ENCODE measurements around the gene ELMO1. TPM values are rescaled to one million over a fixed set of nuclear protein-coding genes. Genes with fewer than 3 reads are reported as not detected.

Gene ELMO1
- total and polyA plus RNA-seq, 2 of the 13 experiments (the other 11 are each of a cell fraction or from before 2014, with no cell fraction given) = 0.11 to 0.17 TPM

DNA sequence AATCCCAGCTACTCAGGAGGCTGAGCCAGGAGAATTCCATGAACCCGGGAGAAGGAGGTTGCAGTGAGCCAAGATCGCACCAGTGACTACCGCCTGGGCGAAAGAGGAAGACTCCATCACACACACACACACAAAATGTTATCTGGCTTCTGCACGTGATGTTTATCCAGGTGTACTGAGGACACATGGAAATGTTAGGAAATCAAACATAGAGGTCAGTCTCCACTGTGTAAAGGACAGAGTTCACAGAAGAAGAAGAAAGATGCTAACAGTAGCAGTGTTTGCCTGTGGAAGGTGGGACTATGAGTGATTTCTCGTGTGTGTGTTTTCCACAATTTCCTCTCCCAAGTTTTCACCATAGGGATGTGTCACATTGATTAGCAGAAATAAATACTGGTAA, 256.9 kb downstream of the ELMO1 start (continued):
- TF ChIP-seq, protein P1, sequence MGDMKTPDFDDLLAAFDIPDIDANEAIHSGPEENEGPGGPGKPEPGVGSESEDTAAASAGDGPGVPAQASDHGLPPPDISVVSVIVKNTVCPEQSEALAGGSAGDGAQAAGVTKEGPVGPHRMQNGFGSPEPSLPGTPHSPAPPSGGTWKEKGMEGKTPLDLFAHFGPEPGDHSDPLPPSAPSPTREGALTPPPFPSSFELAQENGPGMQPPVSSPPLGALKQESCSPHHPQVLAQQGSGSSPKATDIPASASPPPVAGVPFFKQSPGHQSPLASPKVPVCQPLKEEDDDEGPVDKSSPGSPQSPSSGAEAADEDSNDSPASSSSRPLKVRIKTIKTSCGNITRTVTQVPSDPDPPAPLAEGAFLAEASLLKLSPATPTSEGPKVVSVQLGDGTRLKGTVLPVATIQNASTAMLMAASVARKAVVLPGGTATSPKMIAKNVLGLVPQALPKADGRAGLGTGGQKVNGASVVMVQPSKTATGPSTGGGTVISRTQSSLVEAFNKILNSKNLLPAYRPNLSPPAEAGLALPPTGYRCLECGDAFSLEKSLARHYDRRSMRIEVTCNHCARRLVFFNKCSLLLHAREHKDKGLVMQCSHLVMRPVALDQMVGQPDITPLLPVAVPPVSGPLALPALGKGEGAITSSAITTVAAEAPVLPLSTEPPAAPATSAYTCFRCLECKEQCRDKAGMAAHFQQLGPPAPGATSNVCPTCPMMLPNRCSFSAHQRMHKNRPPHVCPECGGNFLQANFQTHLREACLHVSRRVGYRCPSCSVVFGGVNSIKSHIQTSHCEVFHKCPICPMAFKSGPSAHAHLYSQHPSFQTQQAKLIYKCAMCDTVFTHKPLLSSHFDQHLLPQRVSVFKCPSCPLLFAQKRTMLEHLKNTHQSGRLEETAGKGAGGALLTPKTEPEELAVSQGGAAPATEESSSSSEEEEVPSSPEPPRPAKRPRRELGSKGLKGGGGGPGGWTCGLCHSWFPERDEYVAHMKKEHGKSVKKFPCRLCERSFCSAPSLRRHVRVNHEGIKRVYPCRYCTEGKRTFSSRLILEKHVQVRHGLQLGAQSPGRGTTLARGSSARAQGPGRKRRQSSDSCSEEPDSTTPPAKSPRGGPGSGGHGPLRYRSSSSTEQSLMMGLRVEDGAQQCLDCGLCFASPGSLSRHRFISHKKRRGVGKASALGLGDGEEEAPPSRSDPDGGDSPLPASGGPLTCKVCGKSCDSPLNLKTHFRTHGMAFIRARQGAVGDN (CRISPR knock-in tag; IDR thresholded peaks at IDR 0.05) = peak; percentile 11; the same call in 1 of the 2 replicates
- TF ChIP-seq, protein P2, sequence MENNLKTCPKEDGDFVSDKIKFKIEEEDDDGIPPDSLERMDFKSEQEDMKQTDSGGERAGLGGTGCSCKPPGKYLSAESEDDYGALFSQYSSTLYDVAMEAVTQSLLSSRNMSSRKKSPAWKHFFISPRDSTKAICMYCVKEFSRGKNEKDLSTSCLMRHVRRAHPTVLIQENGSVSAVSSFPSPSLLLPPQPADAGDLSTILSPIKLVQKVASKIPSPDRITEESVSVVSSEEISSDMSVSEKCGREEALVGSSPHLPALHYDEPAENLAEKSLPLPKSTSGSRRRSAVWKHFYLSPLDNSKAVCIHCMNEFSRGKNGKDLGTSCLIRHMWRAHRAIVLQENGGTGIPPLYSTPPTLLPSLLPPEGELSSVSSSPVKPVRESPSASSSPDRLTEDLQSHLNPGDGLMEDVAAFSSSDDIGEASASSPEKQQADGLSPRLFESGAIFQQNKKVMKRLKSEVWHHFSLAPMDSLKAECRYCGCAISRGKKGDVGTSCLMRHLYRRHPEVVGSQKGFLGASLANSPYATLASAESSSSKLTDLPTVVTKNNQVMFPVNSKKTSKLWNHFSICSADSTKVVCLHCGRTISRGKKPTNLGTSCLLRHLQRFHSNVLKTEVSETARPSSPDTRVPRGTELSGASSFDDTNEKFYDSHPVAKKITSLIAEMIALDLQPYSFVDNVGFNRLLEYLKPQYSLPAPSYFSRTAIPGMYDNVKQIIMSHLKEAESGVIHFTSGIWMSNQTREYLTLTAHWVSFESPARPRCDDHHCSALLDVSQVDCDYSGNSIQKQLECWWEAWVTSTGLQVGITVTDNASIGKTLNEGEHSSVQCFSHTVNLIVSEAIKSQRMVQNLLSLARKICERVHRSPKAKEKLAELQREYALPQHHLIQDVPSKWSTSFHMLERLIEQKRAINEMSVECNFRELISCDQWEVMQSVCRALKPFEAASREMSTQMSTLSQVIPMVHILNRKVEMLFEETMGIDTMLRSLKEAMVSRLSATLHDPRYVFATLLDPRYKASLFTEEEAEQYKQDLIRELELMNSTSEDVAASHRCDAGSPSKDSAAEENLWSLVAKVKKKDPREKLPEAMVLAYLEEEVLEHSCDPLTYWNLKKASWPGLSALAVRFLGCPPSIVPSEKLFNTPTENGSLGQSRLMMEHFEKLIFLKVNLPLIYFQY (CRISPR knock-in tag; IDR thresholded peaks at IDR 0.05; ENCODE audit: borderline replicate concordance) = no peak
- TF ChIP-seq FOSL1 (CRISPR knock-in tag; IDR thresholded peaks at IDR 0.05; ENCODE audit: borderline replicate concordance) = no peak
- no peak for TF ChIP-seq ZNF768 (CRISPR knock-in tag; IDR thresholded peaks at IDR 0.05)
- no peak for TF ChIP-seq TP53 (CRISPR knock-in tag; conservative IDR thresholded peaks at IDR 0.05)
- TF ChIP-seq REXO4 (CRISPR knock-in tag; IDR thresholded peaks at IDR 0.05; ENCODE audit: borderline replicate concordance) = no peak
- no peak for TF ChIP-seq ZNF83 (CRISPR knock-in tag; IDR thresholded peaks at IDR 0.05; ENCODE audit: borderline replicate concordance)
- TF ChIP-seq GFI1 (CRISPR knock-in tag; IDR thresholded peaks at IDR 0.05; ENCODE audit: borderline replicate concordance) = peak; percentile 87
- TF ChIP-seq NPAS2 (CRISPR knock-in tag; IDR thresholded peaks at IDR 0.05; ENCODE audit: borderline replicate concordance) = no peak
- no peak for TF ChIP-seq GABPA (IDR thresholded peaks at IDR 0.05; ENCODE audit: low read depth, low read length)
- no peak for TF ChIP-seq GABPA (CRISPR knock-in tag; IDR thresholded peaks at IDR 0.05; ENCODE audit: low read depth)
- TF ChIP-seq NCOR1 (IDR thresholded peaks at IDR 0.05; ENCODE audit: borderline replicate concordance, low read length) = peak; percentile 72; the same call in 1 of the 2 replicates
- peak; percentile 94 for TF ChIP-seq RXRB (CRISPR knock-in tag; IDR thresholded peaks at IDR 0.05; ENCODE audit: borderline replicate concordance)
- TF ChIP-seq NR2F2 (IDR thresholded peaks at IDR 0.05; ENCODE audit: borderline replicate concordance, low read depth) = peak; percentile 95
- TF ChIP-seq, protein P3, sequence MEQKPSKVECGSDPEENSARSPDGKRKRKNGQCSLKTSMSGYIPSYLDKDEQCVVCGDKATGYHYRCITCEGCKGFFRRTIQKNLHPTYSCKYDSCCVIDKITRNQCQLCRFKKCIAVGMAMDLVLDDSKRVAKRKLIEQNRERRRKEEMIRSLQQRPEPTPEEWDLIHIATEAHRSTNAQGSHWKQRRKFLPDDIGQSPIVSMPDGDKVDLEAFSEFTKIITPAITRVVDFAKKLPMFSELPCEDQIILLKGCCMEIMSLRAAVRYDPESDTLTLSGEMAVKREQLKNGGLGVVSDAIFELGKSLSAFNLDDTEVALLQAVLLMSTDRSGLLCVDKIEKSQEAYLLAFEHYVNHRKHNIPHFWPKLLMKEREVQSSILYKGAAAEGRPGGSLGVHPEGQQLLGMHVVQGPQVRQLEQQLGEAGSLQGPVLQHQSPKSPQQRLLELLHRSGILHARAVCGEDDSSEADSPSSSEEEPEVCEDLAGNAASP (CRISPR knock-in tag; IDR thresholded peaks at IDR 0.05; ENCODE audit: borderline replicate concordance) = peak; percentile 97; the same call in 1 of the 2 replicates
- TF ChIP-seq, protein P4, sequence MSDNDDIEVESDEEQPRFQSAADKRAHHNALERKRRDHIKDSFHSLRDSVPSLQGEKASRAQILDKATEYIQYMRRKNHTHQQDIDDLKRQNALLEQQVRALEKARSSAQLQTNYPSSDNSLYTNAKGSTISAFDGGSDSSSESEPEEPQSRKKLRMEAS (IDR thresholded peaks at IDR 0.05) = peak; percentile 79
- TF ChIP-seq ZNF331 (CRISPR knock-in tag; IDR thresholded peaks at IDR 0.05) = peak; percentile 88
- peak; percentile 75 for TF ChIP-seq ZBTB38 (CRISPR knock-in tag; IDR thresholded peaks at IDR 0.05)
- peak; percentile 39 for TF ChIP-seq TBL1XR1 (IDR thresholded peaks at IDR 0.05; ENCODE audit: borderline replicate concordance, low read length, partially characterized antibody)
- TF ChIP-seq TEAD3 (CRISPR knock-in tag; optimal IDR thresholded peaks at IDR 0.05; ENCODE audit: borderline replicate concordance) = peak; percentile 65
- TF ChIP-seq CBX2 (IDR thresholded peaks at IDR 0.05; ENCODE audit: low read depth, low read length) = no peak
- TF ChIP-seq CBX2 (CRISPR knock-in tag; IDR thresholded peaks at IDR 0.05; ENCODE audit: low read depth) = no peak
- no peak for TF ChIP-seq THYN1 (CRISPR knock-in tag; IDR thresholded peaks at IDR 0.05; ENCODE audit: borderline replicate concordance, low read depth)

Data from HepG2 (cell line).